WTC11 (cell line): ENCODE results near the gene PCNX1. TPM values are rescaled to one million over a fixed set of nuclear protein-coding genes. Genes with fewer than 3 reads are reported as not detected.

Source experiments
- ATAC-seq: fragments of 200-7000 bp; cut with Tn5 transposase; 2 replicates; pipeline ENCODE4 v1.10.0; 2021; ENCODE audit warnings: mild to moderate bottlenecking, moderate library complexity
- CTCF ChIA-PET: fragments of 300-600 bp; sonication (Branson Sonifier 250); formaldehyde crosslinking; loops from one replicate; lab custom pipeline; 2021; ENCODE audit warnings: antibody characterized with exemption; lab: Charles Lee
- POLR2A ChIA-PET: fragments of 350-600 bp; sonication (Branson Sonifier 250); formaldehyde crosslinking; loops from one replicate; lab custom pipeline; 2021; ENCODE audit warnings: antibody characterized with exemption; lab: Charles Lee
- DNase-seq: peaks from one replicate; pipeline ENCODE4 v3.0.0; 2021; ENCODE audit warnings: low spot score
- H3K27ac Mint-ChIP-seq: 2 replicates; pipeline ENCODE4 v1.8.0; 2021; ENCODE audit warnings: mixed read lengths
- H3K27me3 Mint-ChIP-seq: 2 replicates; pipeline ENCODE4 v1.8.0; 2021; ENCODE audit warnings: low read depth, mild to moderate bottlenecking, moderate library complexity, mixed read lengths
- H3K36me3 Mint-ChIP-seq: 2 replicates; pipeline ENCODE4 v1.8.0; 2021; ENCODE audit warnings: mixed read lengths
- H3K4me1 Mint-ChIP-seq: 2 replicates; pipeline ENCODE4 v1.8.0; 2022; ENCODE audit warnings: mixed read lengths
- H3K4me3 Mint-ChIP-seq: 2 replicates; pipeline ENCODE4 v1.8.0; 2021; ENCODE audit warnings: mild to moderate bottlenecking, moderate library complexity, mixed read lengths
- H3K9me3 Mint-ChIP-seq: 2 replicates; pipeline ENCODE4 v1.8.0; 2021; ENCODE audit warnings: mixed read lengths
- ATF1 ChIP-seq: sonication (generic); formaldehyde crosslinking; IDR thresholded peaks from 2 replicates; pipeline ENCODE4 v1.8.1; 2023; ENCODE audit warnings: mild to moderate bottlenecking, moderate library complexity, missing genetic modification reagents
- ELF4 ChIP-seq: sonication (generic); formaldehyde crosslinking; IDR thresholded peaks from 2 replicates; pipeline ENCODE4 v1.8.1; 2022; ENCODE audit warnings: low read depth, mild to moderate bottlenecking, moderate library complexity, missing genetic modification reagents
- EMX1 ChIP-seq: fragments of 250-450 bp; sonication (Bioruptor Pico); IDR thresholded peaks from 2 replicates; pipeline ENCODE4 v1.8.0; 2021; ENCODE audit warnings: mild to moderate bottlenecking
- ESRRA ChIP-seq: sonication (generic); formaldehyde crosslinking; IDR thresholded peaks from 2 replicates; pipeline ENCODE4 v1.8.1; 2022; ENCODE audit warnings: mild to moderate bottlenecking, missing genetic modification reagents, borderline replicate concordance
- GTF2I ChIP-seq: fragments of 250-450 bp; sonication (Bioruptor Pico); conservative IDR thresholded peaks from 2 replicates; pipeline ENCODE4 v1.4.0; 2021; ENCODE audit warnings: mild to moderate bottlenecking
- IRF2 ChIP-seq: sonication (generic); formaldehyde crosslinking; IDR thresholded peaks from 2 replicates; pipeline ENCODE4 v1.8.0; 2022; ENCODE audit warnings: low read depth, missing genetic modification reagents, borderline replicate concordance
- JAZF1 ChIP-seq: fragments of 250-450 bp; sonication (Bioruptor Pico); IDR thresholded peaks from 2 replicates; pipeline ENCODE4 v1.9.0; 2021; ENCODE audit warnings: moderate library complexity, mild to moderate bottlenecking, inconsistent platforms
- NFATC4 ChIP-seq: fragments of 250-450 bp; sonication (Bioruptor Pico); IDR thresholded peaks from 2 replicates; pipeline ENCODE4 v1.9.0; 2021; ENCODE audit warnings: mild to moderate bottlenecking
- NFE2L1 ChIP-seq: sonication (generic); formaldehyde crosslinking; IDR thresholded peaks from 2 replicates; pipeline ENCODE4 v1.8.1; 2023; ENCODE audit warnings: missing genetic modification reagents
- NR1H2 ChIP-seq: sonication (generic); formaldehyde crosslinking; IDR thresholded peaks from 2 replicates; pipeline ENCODE4 v1.9.0; 2021; ENCODE audit warnings: mild to moderate bottlenecking, moderate library complexity, missing genetic modification reagents
- ZBTB21 ChIP-seq: sonication (generic); formaldehyde crosslinking; IDR thresholded peaks from 2 replicates; pipeline ENCODE4 v1.8.1; 2023; ENCODE audit warnings: mild to moderate bottlenecking, missing genetic modification reagents, borderline replicate concordance
- ZNF219 ChIP-seq: sonication (generic); formaldehyde crosslinking; IDR thresholded peaks from 2 replicates; pipeline ENCODE4 v1.8.0; 2023; ENCODE audit warnings: missing genetic modification reagents, mild to moderate bottlenecking, borderline replicate concordance
- ZNF232 ChIP-seq: sonication (generic); formaldehyde crosslinking; IDR thresholded peaks from 2 replicates; pipeline ENCODE4 v1.8.0; 2022; ENCODE audit warnings: mild to moderate bottlenecking, missing genetic modification reagents
- ZNF317 ChIP-seq: sonication (generic); formaldehyde crosslinking; IDR thresholded peaks from 2 replicates; pipeline ENCODE4 v1.8.1; 2023; ENCODE audit warnings: low read depth, mild to moderate bottlenecking, moderate library complexity, missing genetic modification reagents, borderline replicate concordance
- total RNA-seq: library from RNA; stranded (reverse); gene quantifications from 3 replicates; pipeline ENCODE4 v1.2.3, GENCODE V29; 2021
- TF ChIP-seq, protein P1 (sequence below): fragments of 200-600 bp; IDR thresholded peaks from 2 replicates; pipeline ENCODE4 v1.8.0; 2022; ENCODE audit warnings: antibody characterized with exemption
- TF ChIP-seq, protein P2 (sequence below): sonication (generic); formaldehyde crosslinking; IDR thresholded peaks from 2 replicates; pipeline ENCODE4 v1.8.1; 2023; ENCODE audit warnings: mild to moderate bottlenecking, missing genetic modification reagents, moderate library complexity
- TF ChIP-seq, protein P3 (sequence below): sonication (generic); formaldehyde crosslinking; IDR thresholded peaks from 2 replicates; pipeline ENCODE4 v1.8.1; 2022; ENCODE audit warnings: mild to moderate bottlenecking, moderate library complexity, missing genetic modification reagents
- TF ChIP-seq, protein P4 (sequence below): fragments of 250-450 bp; sonication (Bioruptor Pico); IDR thresholded peaks from 2 replicates; pipeline ENCODE4 v2.1.2; 2022; ENCODE audit warnings: mild to moderate bottlenecking, moderate library complexity

The PCNX1 gene
- total RNA-seq, 1 experiment from 2014 or later = 46.4 TPM

DNA sequence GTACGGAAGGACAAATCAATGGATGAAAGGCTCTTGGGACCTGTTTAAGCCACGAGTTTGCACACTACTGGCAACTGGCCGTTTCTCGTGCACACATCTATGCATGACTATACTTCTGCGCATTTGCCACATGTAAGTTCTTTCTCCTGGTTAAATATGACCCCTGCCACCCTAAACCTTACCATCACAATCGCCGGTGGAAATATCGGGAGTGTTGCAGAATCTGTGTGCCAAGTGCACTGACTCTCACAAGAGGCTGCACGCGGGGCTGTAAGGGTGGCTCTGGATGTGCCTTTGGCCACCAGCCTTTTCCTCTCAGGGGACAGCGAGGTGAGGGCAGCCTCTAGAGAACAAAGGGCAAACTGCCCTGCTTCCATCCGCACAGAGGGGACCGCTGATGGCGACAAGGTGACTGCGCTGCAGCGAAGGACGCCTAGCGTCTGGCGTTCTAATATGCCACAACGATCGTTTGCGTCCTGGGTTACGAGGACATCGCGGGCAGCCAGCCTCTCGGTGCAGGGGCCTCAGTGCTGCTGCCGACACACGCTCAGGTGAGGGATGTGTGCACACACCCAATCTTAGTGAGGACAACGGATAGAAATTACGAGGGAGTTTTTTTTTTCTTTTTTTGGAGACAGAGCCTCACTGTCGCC, 232.2 kb downstream of the PCNX1 start (continued):
- TF ChIP-seq, protein P1, sequence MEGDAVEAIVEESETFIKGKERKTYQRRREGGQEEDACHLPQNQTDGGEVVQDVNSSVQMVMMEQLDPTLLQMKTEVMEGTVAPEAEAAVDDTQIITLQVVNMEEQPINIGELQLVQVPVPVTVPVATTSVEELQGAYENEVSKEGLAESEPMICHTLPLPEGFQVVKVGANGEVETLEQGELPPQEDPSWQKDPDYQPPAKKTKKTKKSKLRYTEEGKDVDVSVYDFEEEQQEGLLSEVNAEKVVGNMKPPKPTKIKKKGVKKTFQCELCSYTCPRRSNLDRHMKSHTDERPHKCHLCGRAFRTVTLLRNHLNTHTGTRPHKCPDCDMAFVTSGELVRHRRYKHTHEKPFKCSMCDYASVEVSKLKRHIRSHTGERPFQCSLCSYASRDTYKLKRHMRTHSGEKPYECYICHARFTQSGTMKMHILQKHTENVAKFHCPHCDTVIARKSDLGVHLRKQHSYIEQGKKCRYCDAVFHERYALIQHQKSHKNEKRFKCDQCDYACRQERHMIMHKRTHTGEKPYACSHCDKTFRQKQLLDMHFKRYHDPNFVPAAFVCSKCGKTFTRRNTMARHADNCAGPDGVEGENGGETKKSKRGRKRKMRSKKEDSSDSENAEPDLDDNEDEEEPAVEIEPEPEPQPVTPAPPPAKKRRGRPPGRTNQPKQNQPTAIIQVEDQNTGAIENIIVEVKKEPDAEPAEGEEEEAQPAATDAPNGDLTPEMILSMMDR = peak; percentile 22; the same call in 1 of the 2 replicates

DNA sequence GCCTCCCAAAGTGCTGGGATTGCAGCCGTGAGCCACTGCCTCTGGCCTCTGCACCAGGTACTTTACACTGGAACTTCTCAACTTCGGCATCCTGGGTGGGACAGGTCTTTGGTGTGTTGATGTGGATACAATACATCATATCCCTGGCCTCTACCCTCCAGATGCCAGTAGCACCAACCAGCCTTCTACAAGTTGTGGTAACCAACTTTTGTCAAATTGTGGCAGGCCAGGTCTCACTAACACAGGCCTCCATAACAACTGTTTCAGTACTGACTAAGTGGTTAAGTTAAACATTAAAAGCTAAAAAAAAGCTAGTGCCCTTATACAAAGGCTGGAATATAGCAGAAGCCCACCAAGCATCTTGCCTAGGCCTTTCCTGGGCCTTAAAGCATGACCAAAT, 232.9 kb downstream of the PCNX1 start:
- no peak overlapping the region for H3K27ac Mint-ChIP-seq
- no peak for TF ChIP-seq GTF2I (CRISPR knock-in tag)
- TF ChIP-seq ZNF232 (CRISPR knock-in tag) = no peak
- no peaks in the 10 kb centered on the region; the same call in 1 of the 2 replicates for H3K27me3 Mint-ChIP-seq
- no peak overlapping the region for H3K4me3 Mint-ChIP-seq
- peaks cover 11% of the 10 kb centered on the region for H3K36me3 Mint-ChIP-seq
- CTCF ChIA-PET = interaction anchor here (1.2 kb wide), 1 partner anchor 613 kb away, joined by 7 read pairs; no protein-coding TSS in a partner anchor
- peaks cover 16% of the 10 kb centered on the region for H3K4me1 Mint-ChIP-seq
- ATAC-seq = no peak
- DNase-seq = no peak
- POLR2A ChIA-PET = no interaction called here
- H3K9me3 Mint-ChIP-seq = peaks cover 23% of the 10 kb centered on the region

DNA sequence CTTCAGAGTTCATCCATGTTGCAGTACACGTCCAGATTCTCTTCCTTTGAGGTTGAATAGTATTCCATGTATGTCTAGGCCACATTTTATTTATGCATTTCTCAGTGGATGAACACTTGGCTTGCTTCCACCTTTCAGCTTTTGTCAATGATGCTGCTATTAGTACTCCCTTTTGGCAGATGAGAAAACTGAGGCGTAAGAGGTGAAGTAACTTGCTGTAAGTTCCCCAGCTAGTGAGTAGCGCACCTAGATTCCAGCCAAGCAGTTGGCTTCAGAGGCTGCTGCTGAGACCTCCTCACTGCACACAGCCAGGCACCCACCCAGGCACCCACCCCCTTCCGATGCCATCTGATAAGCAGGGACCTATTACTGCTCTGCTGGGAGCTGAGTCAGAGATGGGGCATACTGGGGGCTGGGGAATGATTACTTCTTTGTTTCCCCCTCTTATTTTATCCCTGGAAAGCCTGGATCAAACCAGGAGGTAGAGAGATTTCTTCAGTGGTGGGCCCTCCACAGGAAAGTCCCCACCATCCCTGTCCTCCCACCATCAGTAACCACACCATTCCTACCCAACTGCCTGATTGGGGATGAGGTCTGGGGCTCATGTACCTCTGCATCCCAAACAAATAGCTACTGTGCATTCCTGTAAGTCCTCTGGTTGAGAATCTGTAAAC, 234.6 kb downstream of the PCNX1 start:
- DNase-seq (no peak), ATAC-seq (no peak)
- Mint-ChIP-seq H3K36me3 (peaks cover 5% of the 10 kb centered on the region; the same call in 1 of the 2 replicates), H3K4me1 (peaks cover 16% of the 10 kb centered on the region), H3K4me3 (no peak overlapping the region), H3K27me3 (no peaks in the 10 kb centered on the region; the same call in 1 of the 2 replicates), H3K27ac (no peak overlapping the region), H3K9me3 (peaks cover 14% of the 10 kb centered on the region)
- TF ChIP-seq JAZF1 (CRISPR knock-in tag) = no peak
- POLR2A ChIA-PET = no interaction called here
- CTCF ChIA-PET = interaction anchor here (0.5 to 1.1 kb wide), 4 partner anchors 25 to 611 kb away, joined by 3 to 5 read pairs (median 3); no protein-coding TSS in a partner anchor

DNA sequence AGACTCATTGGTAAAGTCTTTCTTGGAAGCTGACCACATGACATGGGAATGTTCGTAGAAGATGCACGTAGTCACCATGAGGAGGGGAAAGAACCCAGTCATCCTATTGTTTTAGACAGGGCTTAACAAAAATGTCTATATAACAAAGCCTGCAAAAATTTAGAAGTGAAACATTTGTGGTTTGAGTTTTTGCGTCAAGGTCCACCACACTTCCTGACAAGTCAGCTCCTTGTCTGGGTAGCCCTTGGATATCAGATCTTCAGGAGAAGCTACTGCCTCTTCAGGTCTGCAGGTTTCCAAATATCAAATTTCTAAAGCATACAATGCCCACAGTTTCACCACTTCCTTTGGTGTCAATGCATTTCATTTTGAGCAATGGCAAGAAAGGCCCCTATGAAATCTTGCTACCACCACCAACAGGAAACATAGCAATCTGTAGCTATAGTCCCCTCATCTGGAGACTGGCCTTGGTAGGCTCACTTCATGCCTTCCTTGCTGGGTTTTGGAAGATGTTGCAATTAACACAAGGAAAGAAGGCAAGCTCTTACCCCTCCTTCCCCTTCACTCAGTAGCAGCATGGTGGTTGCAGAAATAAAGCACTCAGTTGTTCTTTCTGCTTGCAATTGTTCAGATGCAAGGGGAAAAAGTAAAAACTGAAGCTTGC, 235.2 kb downstream of the PCNX1 start:
- CTCF ChIA-PET = interaction anchor here (0.5 to 1.7 kb wide), 5 partner anchors 24 to 713 kb away, joined by 3 to 5 read pairs (median 3); no protein-coding TSS in a partner anchor
- H3K27ac Mint-ChIP-seq = no peak overlapping the region
- no peak overlapping the region for H3K4me3 Mint-ChIP-seq
- H3K9me3 Mint-ChIP-seq = peaks cover 9% of the 10 kb centered on the region; the same call in 1 of the 2 replicates
- no peak for DNase-seq
- TF ChIP-seq, protein P2, sequence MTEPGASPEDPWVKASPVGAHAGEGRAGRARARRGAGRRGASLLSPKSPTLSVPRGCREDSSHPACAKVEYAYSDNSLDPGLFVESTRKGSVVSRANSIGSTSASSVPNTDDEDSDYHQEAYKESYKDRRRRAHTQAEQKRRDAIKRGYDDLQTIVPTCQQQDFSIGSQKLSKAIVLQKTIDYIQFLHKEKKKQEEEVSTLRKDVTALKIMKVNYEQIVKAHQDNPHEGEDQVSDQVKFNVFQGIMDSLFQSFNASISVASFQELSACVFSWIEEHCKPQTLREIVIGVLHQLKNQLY (CRISPR knock-in tag) = no peak
- TF ChIP-seq NR1H2 (CRISPR knock-in tag) (no peak), IRF2 (CRISPR knock-in tag) (no peak), ATF1 (no peak), ZNF317 (CRISPR knock-in tag) (no peak), NFE2L1 (CRISPR knock-in tag) (no peak), ESRRA (no peak), EMX1 (CRISPR knock-in tag) (no peak), NFATC4 (CRISPR knock-in tag) (no peak), ZBTB21 (CRISPR knock-in tag) (no peak), ELF4 (CRISPR knock-in tag) (no peak), ZNF219 (CRISPR knock-in tag) (no peak)
- TF ChIP-seq, protein P3, sequence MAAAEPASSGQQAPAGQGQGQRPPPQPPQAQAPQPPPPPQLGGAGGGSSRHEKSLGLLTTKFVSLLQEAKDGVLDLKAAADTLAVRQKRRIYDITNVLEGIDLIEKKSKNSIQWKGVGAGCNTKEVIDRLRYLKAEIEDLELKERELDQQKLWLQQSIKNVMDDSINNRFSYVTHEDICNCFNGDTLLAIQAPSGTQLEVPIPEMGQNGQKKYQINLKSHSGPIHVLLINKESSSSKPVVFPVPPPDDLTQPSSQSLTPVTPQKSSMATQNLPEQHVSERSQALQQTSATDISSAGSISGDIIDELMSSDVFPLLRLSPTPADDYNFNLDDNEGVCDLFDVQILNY = no peak
- TF ChIP-seq, protein P4, sequence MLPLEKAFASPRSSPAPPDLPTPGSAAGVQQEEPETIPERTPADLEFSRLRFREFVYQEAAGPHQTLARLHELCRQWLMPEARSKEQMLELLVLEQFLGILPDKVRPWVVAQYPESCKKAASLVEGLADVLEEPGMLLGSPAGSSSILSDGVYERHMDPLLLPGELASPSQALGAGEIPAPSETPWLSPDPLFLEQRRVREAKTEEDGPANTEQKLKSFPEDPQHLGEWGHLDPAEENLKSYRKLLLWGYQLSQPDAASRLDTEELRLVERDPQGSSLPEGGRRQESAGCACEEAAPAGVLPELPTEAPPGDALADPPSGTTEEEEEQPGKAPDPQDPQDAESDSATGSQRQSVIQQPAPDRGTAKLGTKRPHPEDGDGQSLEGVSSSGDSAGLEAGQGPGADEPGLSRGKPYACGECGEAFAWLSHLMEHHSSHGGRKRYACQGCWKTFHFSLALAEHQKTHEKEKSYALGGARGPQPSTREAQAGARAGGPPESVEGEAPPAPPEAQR (CRISPR knock-in tag) = no peak
- TF ChIP-seq, all 79 proteins: peak for 0
- no peaks in the 10 kb centered on the region; the same call in 1 of the 2 replicates for H3K36me3 Mint-ChIP-seq
- ATAC-seq = no peak
- H3K4me1 Mint-ChIP-seq = peaks cover 16% of the 10 kb centered on the region
- no peaks in the 10 kb centered on the region; the same call in 1 of the 2 replicates for H3K27me3 Mint-ChIP-seq
- POLR2A ChIA-PET = no interaction called here
